NCI-H226 (cell line): ENCODE data around the gene SFMBT1.

Source experiments
- DNase-seq: peaks from one replicate; pipeline ENCODE4 v3.0.0-alpha.2; 2015

SFMBT1 gene

DNA sequence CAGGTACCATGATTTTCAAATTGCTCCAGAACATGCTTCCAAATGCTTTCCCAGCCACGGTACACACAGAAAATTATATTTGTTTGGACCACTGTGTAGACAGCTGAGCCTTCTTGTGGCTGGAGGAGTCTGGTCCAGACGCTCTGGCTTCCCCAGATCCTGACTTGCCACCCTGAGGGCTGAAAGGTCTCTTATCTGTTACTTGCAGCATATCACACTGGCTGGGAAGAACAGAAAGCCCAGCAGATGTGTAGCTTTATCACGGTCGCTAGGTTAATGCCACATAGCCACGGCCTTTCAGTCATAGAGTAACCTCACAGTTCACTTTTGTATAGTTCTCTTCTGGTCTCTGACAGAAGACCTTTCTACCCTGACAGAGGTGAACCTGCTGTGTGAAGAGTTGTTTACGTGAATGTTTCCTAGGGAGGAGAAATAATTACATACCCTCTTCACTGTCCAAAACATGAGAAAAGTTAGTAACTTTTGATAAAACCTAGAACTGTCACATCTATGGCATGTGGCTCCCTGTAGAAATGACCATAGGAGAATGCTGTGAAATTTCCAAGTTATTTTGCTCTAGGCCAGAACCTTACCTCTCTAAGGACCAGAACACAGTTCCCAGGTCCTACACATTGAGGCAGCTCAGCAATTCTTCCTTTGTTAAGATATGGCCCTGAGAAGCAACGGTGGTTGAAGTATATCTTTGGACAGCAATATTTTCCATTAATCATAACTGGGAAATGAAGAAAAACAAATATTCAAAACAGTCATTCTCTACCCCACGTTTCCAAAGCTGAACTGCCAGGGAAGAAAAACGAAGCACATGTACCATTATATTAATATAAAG, 132.8 kb downstream of the SFMBT1 start:
- DNase-seq: no peak

DNA sequence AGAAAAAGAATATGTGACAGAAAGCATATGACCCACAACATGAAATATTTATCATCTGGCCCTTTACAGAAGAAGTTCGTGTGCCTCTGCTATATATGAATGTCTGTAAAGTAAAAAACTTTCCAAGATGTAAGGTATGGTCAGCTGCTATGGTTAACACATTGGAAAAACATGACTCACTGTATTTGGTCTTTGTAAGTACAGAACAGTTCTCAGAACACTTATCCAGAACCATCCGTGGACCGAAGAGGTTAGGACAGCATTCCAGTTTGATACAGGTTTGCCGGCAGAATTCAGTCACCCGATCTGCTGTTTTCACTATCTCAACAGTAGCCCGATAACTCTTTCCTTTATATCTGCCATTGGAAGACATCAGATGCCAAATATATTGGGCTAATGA, 135.1 kb downstream of the SFMBT1 start:
- no peak for DNase-seq

DNA sequence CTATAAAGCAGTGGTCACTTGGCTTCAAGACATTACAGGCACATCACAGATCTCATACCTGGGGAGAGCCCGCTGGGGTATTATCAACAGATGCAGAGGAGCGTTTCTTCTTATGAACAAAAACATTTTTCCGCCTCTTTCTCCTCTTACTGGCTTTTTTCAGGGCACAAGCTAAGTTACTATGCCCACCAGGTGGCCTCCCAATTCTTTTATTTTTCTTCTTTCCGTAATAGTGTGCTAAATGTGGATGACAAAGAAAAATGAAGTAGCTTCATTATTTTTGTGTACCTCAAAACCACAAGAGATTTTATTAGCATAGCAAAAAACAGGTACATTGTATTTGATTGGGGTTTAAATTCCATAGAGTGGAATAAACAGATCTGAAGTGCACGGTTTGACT, 138.4 kb downstream of the SFMBT1 start:
- DNase-seq: no peak

DNA sequence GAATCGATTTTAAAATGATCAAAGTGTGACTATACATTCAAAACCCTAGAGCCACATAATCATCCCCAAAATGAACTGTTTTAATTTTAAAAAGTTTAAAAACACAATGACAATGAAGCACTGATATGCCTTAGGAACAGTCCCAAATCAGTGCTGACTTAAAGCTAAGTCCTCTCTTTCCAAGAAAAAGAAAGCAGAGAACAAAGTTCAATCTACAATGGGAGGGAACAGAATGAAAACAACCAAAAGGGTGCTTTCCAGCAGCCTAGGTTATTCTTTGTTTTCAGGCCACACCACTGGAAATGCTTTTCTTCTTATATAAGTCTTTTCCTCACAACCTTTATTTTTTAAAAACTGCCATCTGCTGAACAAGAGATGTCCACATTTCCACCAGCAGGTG, 141.3 kb downstream of the SFMBT1 start:
- no peak for DNase-seq

GRCh38 chr3:52904000-52904399, 141.9 kb downstream of the SFMBT1 start:
- DNase-seq: no peak

DNA sequence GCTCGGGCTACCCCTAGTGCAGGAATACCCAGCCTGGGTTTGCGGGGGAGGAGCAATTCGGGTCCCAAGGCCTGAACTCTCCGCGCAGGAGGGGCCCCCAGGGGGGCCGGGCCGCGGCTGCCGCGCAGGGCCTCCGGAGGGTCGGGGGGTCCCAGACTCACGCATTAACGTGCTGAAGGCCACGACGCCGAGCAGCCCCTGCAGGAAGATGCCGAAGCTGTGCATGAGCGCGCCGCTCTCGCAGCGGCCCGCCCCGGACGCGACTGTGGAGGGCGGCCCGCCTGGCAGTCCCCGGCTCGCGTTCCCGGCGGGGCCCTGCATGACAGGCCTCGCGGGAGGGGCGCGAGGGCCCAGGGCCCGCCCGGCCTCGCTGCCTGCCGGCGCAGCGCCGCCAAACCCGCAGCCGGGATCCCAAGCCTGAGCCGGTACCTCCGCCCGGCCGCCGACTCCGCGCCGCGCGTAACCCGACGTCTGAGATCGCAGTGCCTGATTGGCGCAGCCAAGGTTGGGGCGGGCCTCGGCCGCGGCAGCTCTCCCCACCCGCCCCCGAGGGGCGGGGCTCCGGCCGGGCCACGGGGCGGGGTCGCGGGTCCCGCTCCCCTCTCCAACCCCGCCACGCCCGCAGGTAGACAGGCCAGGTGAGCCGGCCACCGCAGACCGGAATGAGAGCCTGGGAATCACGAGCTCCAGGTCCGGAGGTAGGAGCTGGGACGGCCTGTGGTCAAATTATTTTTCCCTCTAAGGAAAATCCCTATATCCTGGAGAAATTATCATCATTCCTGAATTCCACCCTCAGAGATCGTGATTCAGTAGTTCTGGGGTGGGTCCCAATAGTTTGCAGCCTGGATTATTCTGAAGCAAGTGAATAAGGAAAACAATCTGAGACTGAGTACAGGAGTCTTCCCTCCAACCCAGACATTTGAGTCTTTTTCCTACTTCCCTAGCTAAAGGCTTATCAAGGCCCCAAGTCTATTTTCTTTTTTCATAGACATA, 148.4 kb downstream of the SFMBT1 start, which contains the start of gene STIMATE:
Gene STIMATE (minus strand): TSS at position 419 of the 993 bp plus-strand sequence. CDS start 98 bp downstream, at position 321.
- peak; percentile 66 for DNase-seq

GRCh38 chr3:52896613-52897012, 149.3 kb downstream of the SFMBT1 start:
- DNase-seq: no peak

DNA sequence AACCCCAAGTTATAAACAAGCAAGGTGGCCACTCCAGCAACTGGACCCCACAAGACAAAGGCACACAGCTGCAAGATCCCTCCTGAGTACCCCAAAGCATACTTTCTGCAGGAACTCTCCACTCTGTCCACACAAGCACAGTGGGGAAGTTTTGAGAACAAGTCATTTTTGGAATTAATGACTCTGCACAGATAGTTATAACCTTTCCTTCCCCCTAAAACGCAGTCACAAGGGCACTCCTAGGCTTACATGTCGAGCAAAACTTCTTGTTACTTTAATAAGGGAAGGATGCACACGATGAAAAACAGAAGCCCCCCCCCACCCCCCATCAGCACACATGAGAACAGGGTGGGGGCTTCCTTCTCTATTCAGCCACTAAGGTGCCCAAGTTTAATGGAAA, 149.7 kb downstream of the SFMBT1 start:
- no peak for DNase-seq

DNA sequence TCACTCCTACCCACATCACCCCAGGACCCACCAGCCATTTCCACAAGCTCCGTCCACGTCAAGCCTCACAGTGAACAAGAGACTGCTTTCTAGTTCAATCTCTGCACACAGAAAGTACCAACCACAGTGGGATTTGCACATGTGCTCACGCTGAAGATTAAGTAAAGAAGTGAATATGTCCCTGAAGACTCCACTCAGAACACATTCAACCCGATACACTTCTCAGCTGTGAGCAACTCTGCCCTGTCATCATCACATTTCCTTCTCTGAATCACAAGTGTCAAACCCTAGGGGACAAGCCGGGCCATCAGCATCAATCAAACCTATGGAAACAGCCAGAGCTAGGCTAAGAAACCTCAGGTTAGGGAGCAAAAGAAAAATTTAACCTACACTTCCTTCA, 150.5 kb downstream of the SFMBT1 start:
- no peak for DNase-seq

- no peak for DNase-seq
Observed at GRCh38 chr3:52894756-52895155, 151.1 kb downstream of the SFMBT1 start.

DNA sequence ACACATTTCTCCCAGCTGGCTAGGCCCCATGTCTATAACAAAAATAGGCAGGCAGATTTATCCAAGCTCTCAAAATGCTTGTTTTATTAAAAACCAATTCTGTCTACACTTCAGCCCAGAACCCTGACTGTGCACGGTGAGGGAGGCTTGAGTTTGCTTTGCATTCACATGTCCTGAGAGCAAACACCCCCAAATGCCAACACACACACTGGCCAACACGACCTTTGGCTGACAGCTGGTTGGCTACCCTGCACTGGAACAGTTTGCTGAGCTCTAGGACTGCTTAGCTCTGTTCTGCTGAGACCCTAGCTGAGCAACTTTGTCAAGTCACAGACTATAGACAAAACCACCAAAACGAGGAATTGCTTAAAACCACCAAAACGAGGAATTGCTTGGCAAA, 152.2 kb downstream of the SFMBT1 start:
- DNase-seq: no peak

DNA sequence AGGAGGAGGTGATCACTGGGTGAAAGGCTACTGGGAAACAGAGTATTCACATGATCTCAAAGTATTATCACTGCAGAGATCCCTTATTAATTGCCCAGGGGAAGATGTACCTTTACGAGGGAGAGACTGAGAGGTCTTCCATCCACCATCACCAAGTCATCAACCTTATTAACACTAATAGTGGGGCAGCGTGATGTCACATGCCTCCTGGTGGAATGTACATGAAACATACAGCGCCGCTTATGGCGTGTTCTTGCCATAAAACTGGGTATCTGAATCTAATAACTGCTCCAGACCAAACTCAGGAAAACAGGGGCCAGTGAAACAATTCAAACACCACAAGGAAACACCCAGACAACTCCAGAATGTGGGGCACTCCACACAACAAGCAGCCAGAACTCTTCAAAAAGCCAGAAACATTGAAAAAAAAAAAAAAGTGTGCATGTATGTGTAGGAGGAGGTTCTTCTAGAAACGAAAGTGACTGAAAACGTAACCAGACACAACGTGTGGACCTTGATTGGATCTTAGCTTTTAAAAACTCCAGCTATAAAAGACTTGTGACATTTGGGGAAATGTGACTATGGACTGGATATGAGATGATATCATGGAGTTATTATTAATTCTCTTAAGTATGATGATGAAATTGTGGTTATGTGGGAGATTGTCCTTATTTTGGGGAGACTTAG, 153.1 kb downstream of the SFMBT1 start:
- no peak for DNase-seq

DNA sequence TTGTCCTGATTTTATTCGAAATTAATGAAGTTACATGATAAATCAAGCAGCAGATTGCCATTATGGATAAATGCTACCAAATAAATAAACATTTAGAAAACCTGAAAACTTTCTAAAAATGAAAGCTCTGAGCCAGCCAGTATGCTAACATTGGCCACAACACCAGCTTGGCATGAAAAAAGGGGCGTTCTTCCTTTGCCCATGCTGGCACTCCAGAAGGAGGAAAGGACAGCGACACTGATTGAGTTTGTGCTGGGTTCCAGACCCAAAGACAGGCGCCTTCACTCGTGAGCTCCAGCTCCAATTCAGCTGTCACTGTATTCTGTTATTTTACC, 153.6 kb downstream of the SFMBT1 start:
- DNase-seq: no peak

GRCh38 chr3:52891615-52892081, 154.2 kb downstream of the SFMBT1 start:
- no peak for DNase-seq

DNA sequence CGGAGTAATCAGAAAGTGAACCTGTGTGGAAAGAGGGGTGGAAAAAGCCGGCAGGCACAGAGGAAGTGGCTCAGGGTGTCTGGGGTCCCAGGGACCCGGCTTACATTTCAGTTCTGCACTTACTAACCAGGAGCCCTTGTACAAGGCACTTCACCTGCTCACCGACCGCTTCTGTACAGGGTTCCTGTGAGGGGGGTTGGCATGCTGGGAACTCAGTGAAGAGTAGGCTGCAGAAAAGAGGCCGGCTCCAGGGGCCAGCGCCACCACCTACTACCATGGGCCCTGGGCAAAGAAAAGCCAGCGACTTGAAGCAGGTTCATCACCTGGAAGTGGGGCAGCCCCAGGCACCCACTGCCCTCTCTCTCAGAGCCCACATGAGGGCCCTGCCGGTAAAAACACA, 154.7 kb downstream of the SFMBT1 start:
- DNase-seq: no peak

DNA sequence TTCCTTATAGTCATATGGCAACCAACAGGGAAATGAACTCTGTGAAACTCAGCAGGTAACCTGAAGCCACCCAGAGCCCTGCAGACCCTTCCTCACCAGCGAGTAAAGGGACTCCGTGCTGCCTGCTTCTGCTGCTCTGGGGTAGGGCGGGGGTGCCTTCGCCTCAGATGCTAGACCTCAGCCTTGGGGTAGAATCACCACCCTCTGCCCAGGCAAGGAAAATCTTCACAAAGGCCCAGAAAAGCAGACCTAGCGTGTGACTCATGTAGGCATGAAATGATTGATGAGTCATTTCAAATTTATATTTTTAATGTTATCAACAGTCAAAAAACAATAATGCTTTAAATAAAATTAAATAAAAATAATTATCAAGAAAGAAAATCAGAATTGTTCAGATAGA, 155.1 kb downstream of the SFMBT1 start:
- DNase-seq: no peak

DNA sequence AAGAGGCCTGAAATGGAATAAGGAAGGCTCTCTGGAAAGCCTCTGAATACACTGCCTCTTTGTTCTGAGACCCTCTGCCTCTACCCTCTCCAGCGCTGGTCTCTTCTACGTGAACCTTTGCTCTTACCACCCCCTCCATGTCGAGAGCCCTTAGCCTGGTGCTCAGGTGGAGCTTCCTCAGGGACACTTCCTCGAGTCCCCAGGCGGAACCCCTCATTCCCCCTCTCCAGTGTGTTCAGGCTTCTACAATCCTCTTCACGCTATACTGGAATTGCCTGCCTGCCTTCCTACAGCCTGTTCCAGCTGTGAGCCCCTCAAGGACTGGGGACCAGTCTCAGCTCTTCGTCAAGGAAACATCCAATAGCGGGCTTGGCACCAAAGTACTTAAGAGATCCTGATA, 156.0 kb downstream of the SFMBT1 start:
- DNase-seq: no peak

- DNase-seq: no peak
Observed at GRCh38 chr3:52887166-52887565, 158.7 kb downstream of the SFMBT1 start.

GRCh38 chr3:52886049-52886730, 159.7 kb downstream of the SFMBT1 start:
- no peak for DNase-seq

DNA sequence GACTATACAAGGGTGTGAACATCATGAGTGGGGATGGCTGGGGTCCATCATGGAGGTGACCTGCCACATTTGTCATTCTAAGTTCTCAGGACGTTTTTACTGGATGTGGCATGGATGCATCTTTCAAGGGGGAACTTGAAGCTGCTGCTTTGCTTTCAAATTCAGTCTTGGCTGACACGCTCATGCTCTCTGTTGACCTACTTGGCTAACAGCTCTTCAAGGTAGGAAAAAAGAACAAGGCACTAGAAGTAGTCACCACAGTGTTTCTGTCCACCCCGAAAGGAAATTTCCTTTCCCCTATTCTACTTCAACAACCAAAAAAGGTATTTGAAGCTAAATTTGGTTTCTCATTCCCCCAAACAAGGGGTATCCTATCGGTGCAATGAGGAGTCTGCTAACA, 163.5 kb downstream of the SFMBT1 start:
- DNase-seq: no peak

GRCh38 chr3:52881871-52882270, 164.0 kb downstream of the SFMBT1 start:
- no peak for DNase-seq

- DNase-seq: no peak
Observed at GRCh38 chr3:52880474-52880873, 165.4 kb downstream of the SFMBT1 start.

DNA sequence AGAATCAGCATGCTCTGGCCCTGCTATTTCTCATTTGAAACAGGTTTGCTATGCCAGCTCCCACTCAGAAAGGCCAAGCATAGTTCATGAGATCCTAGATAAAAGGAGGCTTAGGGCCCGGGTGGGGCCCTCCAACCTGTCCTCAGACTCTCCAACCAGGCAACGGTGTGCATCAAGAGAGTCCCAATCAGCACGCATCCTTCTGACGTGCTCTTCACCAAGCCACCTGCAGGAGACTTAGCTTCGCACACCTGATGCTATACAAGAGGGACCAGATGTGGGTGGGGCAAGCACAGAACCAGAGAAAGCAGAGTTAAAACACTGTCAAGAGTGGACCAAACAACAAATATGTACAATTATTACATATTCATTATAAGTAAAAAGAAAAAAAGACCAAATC, 165.8 kb downstream of the SFMBT1 start:
- DNase-seq: no peak
